ENCODE data around the gene VCPKMT. TPM values are rescaled to one million over a fixed set of nuclear protein-coding genes. Genes with fewer than 3 reads are reported as not detected.

Gene VCPKMT
- total and polyA plus RNA-seq, 9 of the 15 experiments (the other 6 are each of a cell fraction or from before 2014, with no cell fraction given): 2.7 to 7.8 (median 6.3) TPM

DNA sequence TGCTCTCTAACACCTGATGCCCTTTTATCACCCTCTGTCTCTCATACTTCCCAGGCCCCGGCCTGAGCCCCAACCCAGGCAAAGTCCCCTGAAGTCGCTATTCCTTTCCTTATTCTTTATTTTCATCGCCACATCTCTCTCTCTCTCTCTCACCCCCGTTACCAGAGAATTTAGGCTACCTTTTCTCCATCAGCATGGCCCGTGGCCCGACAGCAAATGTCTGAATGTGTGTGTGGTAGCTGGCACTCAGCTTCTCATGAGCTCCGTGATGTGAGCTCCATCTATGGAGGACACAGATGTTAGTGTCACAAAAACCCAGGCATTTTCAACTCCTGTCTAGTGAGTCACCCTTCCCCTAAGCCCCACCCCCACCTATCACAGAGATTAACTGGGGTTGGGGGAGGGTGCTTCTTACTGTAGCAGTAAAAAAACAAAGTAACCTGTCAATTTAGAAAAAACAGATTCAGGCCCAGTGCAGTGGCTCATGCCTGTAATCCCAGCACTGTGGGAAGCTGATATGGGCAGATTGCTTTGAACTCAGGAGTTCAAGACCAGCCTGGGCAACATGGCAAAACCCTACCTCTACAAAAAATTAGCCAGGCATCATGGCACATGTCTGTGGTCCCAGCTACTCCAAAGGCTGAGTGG is 53.8 kb downstream of the VCPKMT start (continued):
- TF ChIP-seq HDAC1 (IDR thresholded peaks at IDR 0.05) (peak in 1 of 2 experiments; percentile 58; a peak in 2 of 4 replicates), TEAD4 (IDR thresholded peaks at IDR 0.05; ENCODE audit: low read length) (peak; percentile 34; the same call in 1 of the 2 replicates), TEAD4 (CRISPR knock-in tag; IDR thresholded peaks at IDR 0.05; ENCODE audit: borderline replicate concordance) (no peak), NFIC (IDR thresholded peaks at IDR 0.05) (0 out of 2 replicates have a peak, but pooled peaks have one; percentile 6), RNF2 (IDR thresholded peaks at IDR 0.05) (peak; percentile 43; the same call in 1 of the 2 replicates), MEF2A (IDR thresholded peaks at IDR 0.05; ENCODE audit: control insufficient read depth, low read depth, low read length) (no peak), ZZZ3 (IDR thresholded peaks at IDR 0.05) (no peak), ZNF354B (CRISPR knock-in tag; IDR thresholded peaks at IDR 0.05) (no peak), NFRKB (IDR thresholded peaks at IDR 0.05; ENCODE audit: low read depth) (peak; percentile 79), NFXL1 (CRISPR knock-in tag; IDR thresholded peaks at IDR 0.05) (no peak), ETV1 (tag; conservative IDR thresholded peaks at IDR 0.05; ENCODE audit: low read depth) (0 out of 2 replicates have a peak, but pooled peaks have one; percentile 15), GTF2F1 (IDR thresholded peaks at IDR 0.05; ENCODE audit: low read depth, low read length) (no peak), KLF10 (CRISPR knock-in tag; IDR thresholded peaks at IDR 0.05) (no peak), EP400 (IDR thresholded peaks at IDR 0.05) (peak; percentile 43), CREM (IDR thresholded peaks at IDR 0.05; ENCODE audit: low read depth) (0 out of 2 replicates have a peak, but pooled peaks have one; percentile 34), NUFIP1 (IDR thresholded peaks at IDR 0.05; ENCODE audit: partially characterized antibody) (no peak), CBFA2T2 (conservative IDR thresholded peaks at IDR 0.05) (peak; percentile 34), POLR2A (conservative IDR thresholded peaks at IDR 0.05) (peak; percentile 66), ATF1 (CRISPR knock-in tag; IDR thresholded peaks at IDR 0.05) (no peak), ATF1 (tag; IDR thresholded peaks at IDR 0.05) (peak; percentile 48; the same call in 1 of the 2 replicates), MTA1 (IDR thresholded peaks at IDR 0.05; ENCODE audit: borderline replicate concordance) (peak; percentile 12; the same call in 1 of the 2 replicates), GTF2E2 (tag; IDR thresholded peaks at IDR 0.05) (0 out of 2 replicates have a peak, but pooled peaks have one; percentile 24), MYBL2 (IDR thresholded peaks at IDR 0.05; ENCODE audit: low read depth) (no peak), MYBL2 (CRISPR knock-in tag; IDR thresholded peaks at IDR 0.05; ENCODE audit: borderline replicate concordance) (no peak), ZC3H4 (CRISPR knock-in tag; IDR thresholded peaks at IDR 0.05; ENCODE audit: borderline replicate concordance) (no peak), ARID1B (IDR thresholded peaks at IDR 0.05) (peak; percentile 70), MBD2 (IDR thresholded peaks at IDR 0.05; ENCODE audit: borderline replicate concordance, low read depth) (no peak), NCOR1 (IDR thresholded peaks at IDR 0.05) (peak; percentile 61), EP300 (IDR thresholded peaks at IDR 0.05; ENCODE audit: low read length) (peak; percentile 53; the same call in 1 of the 2 replicates)
- TF ChIP-seq, protein P1, sequence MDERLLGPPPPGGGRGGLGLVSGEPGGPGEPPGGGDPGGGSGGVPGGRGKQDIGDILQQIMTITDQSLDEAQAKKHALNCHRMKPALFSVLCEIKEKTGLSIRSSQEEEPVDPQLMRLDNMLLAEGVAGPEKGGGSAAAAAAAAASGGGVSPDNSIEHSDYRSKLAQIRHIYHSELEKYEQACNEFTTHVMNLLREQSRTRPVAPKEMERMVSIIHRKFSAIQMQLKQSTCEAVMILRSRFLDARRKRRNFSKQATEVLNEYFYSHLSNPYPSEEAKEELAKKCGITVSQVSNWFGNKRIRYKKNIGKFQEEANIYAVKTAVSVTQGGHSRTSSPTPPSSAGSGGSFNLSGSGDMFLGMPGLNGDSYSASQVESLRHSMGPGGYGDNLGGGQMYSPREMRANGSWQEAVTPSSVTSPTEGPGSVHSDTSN (CRISPR knock-in tag; IDR thresholded peaks at IDR 0.05; ENCODE audit: low read depth): no peak
- TF ChIP-seq, protein P1 (tag; conservative IDR thresholded peaks at IDR 0.05; ENCODE audit: low read depth): peak; percentile 83

All from K562 (cell line).